HG03060 (cell line): ENCODE data around the gene ST8SIA1.

ENCODE experiments used
- ATAC-seq: cut with Tn5 transposase; IDR thresholded peaks from one replicate; pipeline ENCODE4 v1.9.1; 2021; ENCODE audit warnings: low read depth, moderate number of reproducible peaks; ENCODE audit not compliant: unreplicated experiment

ST8SIA1 gene

DNA sequence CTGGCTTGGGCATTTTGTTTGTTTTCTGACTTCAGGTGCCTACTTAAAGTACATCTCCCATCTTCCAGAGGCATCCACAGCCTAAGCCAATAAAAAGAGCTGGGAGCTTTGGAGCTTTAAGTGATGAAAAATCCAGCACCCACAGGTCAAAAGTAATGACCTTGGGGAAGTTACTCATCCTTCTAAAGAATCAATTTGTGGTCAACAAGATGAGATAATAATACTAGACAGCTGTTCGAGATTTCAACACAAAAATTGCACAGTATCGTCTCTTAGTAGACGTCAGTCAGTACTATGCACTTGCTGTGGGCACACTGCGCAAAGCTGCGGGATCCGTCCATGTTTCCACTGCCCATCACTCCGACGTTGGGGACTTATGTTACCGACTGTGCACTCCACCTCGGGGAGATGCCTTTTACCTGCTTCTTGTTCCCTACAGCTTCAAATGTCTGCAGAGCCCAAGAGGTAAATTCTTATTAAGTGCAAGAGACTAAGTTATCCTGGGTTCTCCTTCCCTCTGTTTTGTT, 1.3 kb downstream of the ST8SIA1 start:
- ATAC-seq: no peak

DNA sequence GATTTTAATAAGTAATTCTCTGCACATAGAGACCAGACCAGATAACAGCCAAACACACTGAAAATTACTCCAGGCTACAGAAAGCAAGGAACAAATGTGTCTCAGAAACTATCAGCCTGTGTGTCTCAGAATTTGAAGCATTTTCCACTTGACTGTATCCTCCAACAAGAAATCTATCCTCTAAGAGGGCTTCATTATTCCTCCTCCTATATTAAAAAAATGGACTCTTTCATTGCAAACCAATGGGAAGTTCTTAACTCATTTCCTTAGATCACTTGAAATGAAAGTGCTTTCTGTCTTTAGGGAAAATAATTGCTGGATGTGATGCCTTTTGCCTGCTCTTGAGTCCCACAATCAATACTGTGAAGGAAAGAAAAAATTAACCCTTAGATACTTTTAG, 2.3 kb downstream of the ST8SIA1 start:
- ATAC-seq: no peak

DNA sequence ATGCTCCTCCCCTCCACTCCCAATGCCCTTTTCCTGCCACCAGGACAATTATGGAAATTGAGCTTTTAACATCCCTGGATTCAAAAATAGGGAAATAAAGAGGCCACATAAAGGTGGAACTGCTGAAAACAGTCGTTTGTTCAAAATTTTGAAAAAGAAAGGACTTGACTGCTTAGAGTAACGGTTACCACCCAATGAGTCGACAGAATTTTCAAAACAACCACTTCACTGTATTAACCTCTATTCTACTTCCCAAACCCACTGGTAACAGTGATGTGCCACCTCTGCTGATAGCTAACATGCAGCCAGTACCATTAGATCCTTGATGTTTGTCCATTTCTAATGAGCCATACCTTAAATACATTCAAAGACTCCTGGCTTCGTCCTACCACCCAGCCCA, 4.9 kb downstream of the ST8SIA1 start:
- ATAC-seq: no peak

DNA sequence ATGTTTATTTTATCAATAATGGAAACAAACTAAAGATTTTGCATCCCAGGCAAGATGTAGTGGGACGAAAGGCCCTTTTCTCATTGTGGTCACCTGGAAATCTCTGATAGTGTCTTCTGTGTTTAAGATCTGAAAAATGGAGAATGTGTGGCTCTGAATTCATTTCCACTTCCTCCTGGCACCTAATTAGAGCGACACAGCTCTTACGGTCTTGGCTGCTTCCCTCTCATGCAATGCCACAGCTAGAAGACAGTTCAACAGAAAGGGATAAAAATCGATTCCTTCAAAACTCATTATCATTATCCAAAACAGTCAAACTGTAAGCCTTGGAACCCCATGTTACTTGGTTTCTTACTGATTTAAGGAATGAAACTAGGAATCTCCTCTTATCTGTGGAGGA, 9.3 kb downstream of the ST8SIA1 start:
- no peak for ATAC-seq

GRCh38 chr12:22322091-22322490, 12.4 kb downstream of the ST8SIA1 start:
- ATAC-seq: no peak

- ATAC-seq: no peak
Observed at GRCh38 chr12:22321638-22322037, 12.9 kb downstream of the ST8SIA1 start.

GRCh38 chr12:22321018-22321605, 13.4 kb downstream of the ST8SIA1 start:
- ATAC-seq: no peak

- no peak for ATAC-seq
Observed at GRCh38 chr12:22318108-22318737, 16.3 kb downstream of the ST8SIA1 start.

GRCh38 chr12:22313963-22314330, 20.6 kb downstream of the ST8SIA1 start:
- no peak for ATAC-seq

GRCh38 chr12:22313286-22313962, 21.1 kb downstream of the ST8SIA1 start:
- no peak for ATAC-seq

- ATAC-seq: no peak
Observed at GRCh38 chr12:22312336-22312735, 22.2 kb downstream of the ST8SIA1 start.

GRCh38 chr12:22310709-22311108, 23.8 kb downstream of the ST8SIA1 start:
- ATAC-seq: no peak

DNA sequence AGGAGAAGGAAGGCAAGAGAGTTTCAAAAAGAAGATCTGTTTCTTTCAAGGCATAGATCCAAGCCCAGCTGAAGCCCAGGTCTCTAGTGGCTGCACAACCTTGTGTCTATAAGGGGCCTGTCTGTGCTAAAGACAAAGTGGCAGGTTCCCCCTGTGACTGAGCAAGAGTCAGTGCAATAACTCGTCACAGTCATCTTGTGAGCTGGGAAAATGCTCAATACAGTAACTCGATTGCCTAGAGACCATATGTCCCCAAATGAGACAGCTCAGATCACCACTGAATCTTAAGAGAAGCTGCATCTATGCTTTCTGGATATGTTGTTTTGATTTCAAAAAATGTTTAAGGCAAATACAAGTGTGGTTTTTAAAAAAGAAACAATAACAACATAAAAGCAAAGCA, 24.2 kb downstream of the ST8SIA1 start:
- ATAC-seq: no peak

DNA sequence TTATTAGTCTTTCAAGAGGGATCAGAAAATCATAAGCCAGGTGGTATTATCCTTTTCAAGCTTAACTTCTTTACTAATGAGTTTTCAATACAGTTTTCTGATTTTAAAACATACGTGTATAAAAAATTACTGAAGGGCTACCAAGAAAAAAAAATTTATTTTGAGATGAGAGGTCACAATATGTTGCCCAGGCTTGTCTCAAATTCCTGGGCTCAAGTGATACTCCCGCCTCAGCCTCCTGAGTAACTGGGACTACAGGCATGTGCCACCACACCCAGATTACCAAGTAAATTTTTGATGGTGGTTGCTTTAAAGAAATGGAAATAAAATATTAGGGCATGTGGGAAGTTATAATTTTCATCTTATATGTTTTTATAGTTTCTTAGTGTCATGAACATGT, 26.7 kb downstream of the ST8SIA1 start:
- ATAC-seq: no peak

GRCh38 chr12:22306311-22306710, 28.2 kb downstream of the ST8SIA1 start:
- ATAC-seq: no peak

- no peak for ATAC-seq
Observed at GRCh38 chr12:22304341-22304740, 30.2 kb downstream of the ST8SIA1 start.

- no peak for ATAC-seq
Observed at GRCh38 chr12:22299294-22299912, 35.1 kb downstream of the ST8SIA1 start.

DNA sequence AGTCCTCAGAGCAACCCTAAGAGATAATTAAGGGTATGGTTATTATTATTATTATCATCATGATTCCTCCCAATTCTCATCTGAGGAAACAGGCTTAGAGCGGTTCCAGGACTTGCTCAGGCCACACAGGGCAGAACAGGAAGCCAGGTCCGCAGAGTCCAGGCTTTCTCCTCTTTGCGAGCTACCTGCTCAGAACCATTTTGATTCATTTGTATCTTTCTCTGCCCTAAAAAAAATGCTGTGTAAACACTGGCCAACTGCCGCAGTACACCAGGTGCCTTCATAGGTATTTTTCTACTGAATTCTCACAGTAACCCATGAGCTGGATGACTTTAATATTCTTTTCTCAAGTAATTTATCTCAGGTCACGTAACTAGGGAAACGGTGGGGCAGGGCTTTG, 45.3 kb downstream of the ST8SIA1 start:
- ATAC-seq: no peak

DNA sequence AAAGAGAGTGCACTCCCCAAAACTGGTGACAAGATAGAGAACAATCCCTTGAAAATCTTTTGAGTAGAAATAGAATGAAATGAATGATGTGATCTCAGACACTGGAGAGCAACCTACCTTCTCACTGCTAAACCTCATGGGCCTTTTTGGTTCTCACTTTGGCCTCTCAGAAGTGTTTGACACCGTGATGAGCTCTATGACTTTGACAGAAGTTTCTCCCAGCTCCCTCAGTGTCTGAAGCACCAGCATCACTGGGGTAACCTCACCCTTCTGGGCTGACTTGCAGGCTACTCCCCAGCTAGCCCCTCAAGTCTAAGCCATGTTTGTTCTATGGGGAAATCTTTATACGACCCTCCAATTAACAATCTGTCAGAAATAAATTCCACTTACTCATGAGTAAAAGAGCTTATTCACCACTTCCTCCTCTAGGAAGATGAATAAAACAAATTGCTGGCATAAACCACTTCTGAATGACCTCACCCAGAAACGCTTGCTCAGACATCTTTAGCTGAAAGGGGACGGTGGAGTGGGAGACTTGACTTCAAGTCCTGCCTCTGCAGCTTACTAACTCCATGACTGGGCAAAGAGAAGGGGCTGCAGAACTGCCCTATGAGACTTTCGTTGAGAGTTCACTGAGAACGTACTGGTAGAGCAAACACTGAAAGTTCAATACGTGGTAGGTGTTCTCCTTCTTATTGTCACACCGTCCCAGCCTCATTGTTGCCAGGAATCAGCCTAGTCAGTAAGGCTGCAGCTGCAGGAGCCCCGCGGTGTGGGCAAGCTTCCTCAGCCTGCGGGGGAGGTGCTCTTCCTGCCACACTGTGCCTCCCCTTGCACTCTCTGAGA, 46.5 kb downstream of the ST8SIA1 start:
- no peak for ATAC-seq

- ATAC-seq: no peak
Observed at GRCh38 chr12:22287101-22287500, 47.4 kb downstream of the ST8SIA1 start.

DNA sequence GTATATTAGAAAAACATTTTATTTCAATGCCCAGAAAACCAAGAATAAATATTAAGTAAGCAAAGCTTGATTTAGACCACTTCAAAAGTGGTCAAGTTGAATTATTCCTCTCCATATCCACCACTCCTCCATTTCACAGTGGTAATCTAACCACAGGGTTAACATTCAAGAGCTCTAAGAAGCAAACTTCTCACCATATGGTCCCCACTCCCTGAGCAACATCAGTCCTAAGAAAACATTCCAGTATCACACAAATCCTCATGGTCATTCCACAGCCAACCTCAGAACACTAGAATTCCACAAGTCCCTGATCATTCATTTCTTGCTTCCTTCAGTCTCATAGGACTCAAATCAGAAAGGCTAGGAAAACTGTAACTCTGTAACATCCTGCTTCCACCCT, 47.9 kb downstream of the ST8SIA1 start:
- no peak for ATAC-seq
